Spleen (tissue), 7 donors: ENCODE data around the gene SPDEF.

ENCODE experiments used
- CTCF ChIP-seq, 11 experiments: fragments of 200-600 bp in 7 of 11; fragments of 450-650 bp in 4 of 11; sonication (generic) in 4 of 11; IDR thresholded peaks in 8 of 11; conservative IDR thresholded peaks in 3 of 11; 1 replicate in 7 of 11; 2 replicates in 4 of 11; pipeline versions ENCODE4 v1.4.0 to v1.8.0; 2016 to 2021; ENCODE audit warnings: antibody characterized with exemption in 11 of 11, inconsistent platforms in 4 of 11, mild to moderate bottlenecking in 1 of 11
- POLR2A ChIP-seq, 3 donors: fragments of 450-650 bp; IDR thresholded peaks; one replicate each; pipeline ENCODE4 v1.5.1; 2017; ENCODE audit warnings: antibody characterized with exemption in 3 of 3, mild to moderate bottlenecking in 1 of 3
- donor health status: DM: no; HTN: no; CAD: no; lungs with moderate emphysema.
- donor health status: DM: no; HTN: no; CAD: no.
- donor health status: DM: no; HTN: no; CAD: no.

DNA sequence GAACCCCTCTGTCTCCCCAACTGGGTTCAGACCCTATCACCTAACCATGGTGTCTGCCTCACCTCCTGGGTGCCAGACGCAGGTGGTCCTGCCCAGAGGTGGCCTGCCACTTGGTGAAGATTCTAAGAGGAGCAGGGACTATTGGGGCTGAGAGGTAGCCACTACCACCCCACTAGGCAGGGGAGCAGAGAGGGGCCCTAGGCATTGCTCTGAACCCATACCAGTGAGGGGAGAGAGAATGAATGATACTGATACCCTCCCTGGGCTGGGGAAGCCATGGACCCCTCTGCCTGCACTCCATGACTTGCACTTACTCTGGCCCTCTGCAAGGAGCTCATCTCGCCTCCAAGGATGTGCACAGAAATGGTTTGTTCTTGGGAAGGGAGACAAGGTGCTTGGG is 31.7 kb upstream of the SPDEF start:
- no peak for TF ChIP-seq CTCF (IDR thresholded peaks at IDR 0.05 in 8 of 11, conservative IDR thresholded peaks at IDR 0.05 in 3 of 11)
- TF ChIP-seq POLR2A (IDR thresholded peaks at IDR 0.05): no peak
